Hepatocyte (in vitro differentiated cells): ENCODE results near the gene VCAM1. TPM values are rescaled to one million over a fixed set of nuclear protein-coding genes. Genes with fewer than 3 reads are reported as not detected.
"Not testable (repeated sequence)": the region's sequence is repeated elsewhere in the genome, so short reads cannot be mapped to it uniquely, and the experiment has no call there.

Source experiments
- DNase-seq: peaks from one replicate; pipeline ENCODE4 v3.0.0-alpha.2; 2016; ENCODE audit warnings: low spot score
- H2AFZ ChIP-seq: fragments of 200-600 bp; sonication (generic); 2 replicates; pipeline ENCODE4 v1.6.0; 2016; ENCODE audit warnings: antibody characterized with exemption, mild to moderate bottlenecking
- H3K27ac ChIP-seq: fragments of 200-600 bp; sonication (generic); 2 replicates; pipeline ENCODE4 v1.5.1; 2016; ENCODE audit warnings: mild to moderate bottlenecking
- H3K27me3 ChIP-seq: fragments of 200-600 bp; sonication (generic); 2 replicates; pipeline ENCODE4 v1.6.1; 2016
- H3K36me3 ChIP-seq: fragments of 200-600 bp; sonication (generic); replicated peaks from 2 replicates; pipeline ENCODE4 v1.5.1; 2016; ENCODE audit warnings: low read depth; ENCODE audit not compliant: insufficient read depth
- H3K4me1 ChIP-seq: fragments of 200-600 bp; sonication (generic); 2 replicates; pipeline ENCODE4 v1.5.1; 2016; ENCODE audit warnings: mild to moderate bottlenecking, moderate library complexity; ENCODE audit not compliant: insufficient read depth
- H3K4me2 ChIP-seq: fragments of 200-600 bp; sonication (generic); 2 replicates; pipeline ENCODE4 v1.6.0; 2016
- H3K4me3 ChIP-seq: fragments of 200-600 bp; sonication (generic); 2 replicates; pipeline ENCODE4 v1.5.1; 2016; ENCODE audit warnings: mild to moderate bottlenecking
- H3K79me2 ChIP-seq: fragments of 200-600 bp; sonication (generic); 2 replicates; pipeline ENCODE4 v1.6.0; 2017; ENCODE audit warnings: mild to moderate bottlenecking
- H3K9me2 ChIP-seq: fragments of 200-600 bp; sonication (generic); replicated peaks from 2 replicates; pipeline ENCODE4 v1.6.0; 2017; ENCODE audit warnings: mild to moderate bottlenecking; ENCODE audit not compliant: insufficient read depth
- H3K9me3 ChIP-seq: fragments of 200-600 bp; sonication (generic); 2 replicates; pipeline ENCODE4 v1.5.1; 2016; ENCODE audit warnings: low read depth, mild to moderate bottlenecking
- H4K20me1 ChIP-seq: fragments of 200-600 bp; sonication (generic); 2 replicates; pipeline ENCODE4 v1.6.0; 2016; ENCODE audit warnings: mild to moderate bottlenecking; ENCODE audit not compliant: insufficient read depth, poor library complexity, severe bottlenecking
- CTCF ChIP-seq: fragments of 200-600 bp; sonication (generic); IDR thresholded peaks from 2 replicates; pipeline ENCODE4 v1.5.1; 2016; ENCODE audit warnings: antibody characterized with exemption, mild to moderate bottlenecking; ENCODE audit not compliant: poor library complexity
- EZH2 ChIP-seq: fragments of 200-600 bp; sonication (generic); IDR thresholded peaks from 2 replicates; pipeline ENCODE4 v1.6.1; 2016; ENCODE audit warnings: antibody characterized with exemption, mild to moderate bottlenecking, borderline replicate concordance
- EZH2phosphoT487 ChIP-seq: fragments of 200-600 bp; sonication (generic); IDR thresholded peaks from one replicate; pipeline ENCODE4 v1.6.1; 2018; ENCODE audit warnings: antibody characterized with exemption, mild to moderate bottlenecking, low read depth, moderate library complexity; ENCODE audit not compliant: unreplicated experiment, severe bottlenecking
- WGBS: methylation state at CpG from one replicate; pipeline ENCODE4 v1.1.6; 2016; ENCODE audit warnings: low lambda C conversion rate; ENCODE audit errors: missing lambda C conversion rate; 5-methylcytosine and 5-hydroxymethylcytosine counted together
- polyA plus RNA-seq: library from polyadenylated mRNA; unstranded; fragments of >200 nt; fragmentation: Nextera tagmentation; extraction: Ambion mirVana; gene quantifications from 2 replicates; pipeline ENCODE4 v1.2.1, GENCODE V29; 2016
- total RNA-seq: library from RNA; depleted of rRNA; stranded (reverse); fragments of >200 nt; gene quantifications from 2 replicates; pipeline ENCODE4 v1.2.3, GENCODE V29; 2014

VCAM1 gene
- total and polyA plus RNA-seq, 2 experiments from 2014 or later = 43.2 to 85.3 TPM

GRCh38 chr1:100706856-100707255, 12.7 kb upstream of the VCAM1 start:
- Histone ChIP-seq H3K27ac (no peak overlapping the region), H2AFZ (no peak overlapping the region), H3K27me3 (no peaks in the 10 kb centered on the region)

GRCh38 chr1:100708476-100709062, 11.0 kb upstream of the VCAM1 start:
- no peak overlapping the region for H2AFZ ChIP-seq

More at GRCh38 chr1:100706856-100707255, 12.7 kb upstream of the VCAM1 start:
- 71% methylated on average over 1 of the region's 1 CpG for WGBS
- H4K20me1 ChIP-seq = no peaks in the 10 kb centered on the region
- peaks cover 27% of the 10 kb centered on the region for H3K4me1 ChIP-seq
- no peak for DNase-seq
- no peak overlapping the region for H3K4me2 ChIP-seq
- H3K4me3 ChIP-seq = no peak overlapping the region
- no peaks in the 10 kb centered on the region for H3K9me3 ChIP-seq
- no peaks in the 10 kb centered on the region for H3K79me2 ChIP-seq
- H3K9me2 ChIP-seq = no peaks in the 10 kb centered on the region
- TF ChIP-seq EZH2phosphoT487 = no peak
- no peak for TF ChIP-seq CTCF
- no peak for TF ChIP-seq EZH2
- no peaks in the 10 kb centered on the region for H3K36me3 ChIP-seq

GRCh38 chr1:100710906-100711682, 8.4 kb upstream of the VCAM1 start:
- Histone ChIP-seq H3K27ac (no peak overlapping the region), H2AFZ (no peak overlapping the region), H3K36me3 (no peaks in the 10 kb centered on the region), H4K20me1 (no peaks in the 10 kb centered on the region), H3K9me2 (no peaks in the 10 kb centered on the region), H3K4me2 (no peak overlapping the region), H3K27me3 (no peaks in the 10 kb centered on the region), H3K79me2 (no peaks in the 10 kb centered on the region), H3K4me3 (no peak overlapping the region), H3K4me1 (peaks cover 27% of the 10 kb centered on the region), H3K9me3 (no peaks in the 10 kb centered on the region)
- 66% methylated on average over 1 of the region's 1 CpG for WGBS
- no peak for DNase-seq
- no peak for TF ChIP-seq EZH2phosphoT487
- no peak for TF ChIP-seq CTCF
- TF ChIP-seq EZH2 = no peak

More at GRCh38 chr1:100708476-100709062, 11.0 kb upstream of the VCAM1 start:
- no peaks in the 10 kb centered on the region for H3K27me3 ChIP-seq
- peaks cover 27% of the 10 kb centered on the region for H3K4me1 ChIP-seq
- no peak for DNase-seq
- no peaks in the 10 kb centered on the region for H3K79me2 ChIP-seq
- H3K27ac ChIP-seq = no peak overlapping the region
- H4K20me1 ChIP-seq = no peaks in the 10 kb centered on the region
- no peak overlapping the region for H3K4me3 ChIP-seq
- TF ChIP-seq EZH2 (no peak), CTCF (no peak), EZH2phosphoT487 (no peak)
- H3K9me2 ChIP-seq = no peaks in the 10 kb centered on the region
- H3K9me3 ChIP-seq = no peaks in the 10 kb centered on the region
- no peaks in the 10 kb centered on the region for H3K36me3 ChIP-seq
- no peak overlapping the region for H3K4me2 ChIP-seq
- 59% methylated on average over 2 of the region's 2 CpGs for WGBS

- not testable (repeated sequence) for H3K79me2 ChIP-seq, H3K27me3 ChIP-seq, H3K4me3 ChIP-seq, H3K4me2 ChIP-seq, H4K20me1 ChIP-seq, H2AFZ ChIP-seq, H3K9me2 ChIP-seq, H3K27ac ChIP-seq, H3K36me3 ChIP-seq, DNase-seq, H3K4me1 ChIP-seq, H3K9me3 ChIP-seq
- 97% methylated on average over 15 of the region's 15 CpGs for WGBS
Measured at GRCh38 chr1:100713027-100713426, 6.5 kb upstream of the VCAM1 start.
